Spleen (tissue), 7 donors: Measurements from ENCODE around the gene USP35.
"Not testable (repeated sequence)": the region's sequence is repeated elsewhere in the genome, so short reads cannot be mapped to it uniquely, and the experiment has no call there.

Experiments
- CTCF ChIP-seq, 11 experiments: fragments of 200-600 bp in 7 of 11; fragments of 450-650 bp in 4 of 11; sonication (generic) in 4 of 11; IDR thresholded peaks in 8 of 11; conservative IDR thresholded peaks in 3 of 11; 1 replicate in 7 of 11; 2 replicates in 4 of 11; pipeline versions ENCODE4 v1.4.0 to v1.8.0; 2016 to 2021; ENCODE audit warnings: antibody characterized with exemption in 11 of 11, inconsistent platforms in 4 of 11, mild to moderate bottlenecking in 1 of 11
- POLR2A ChIP-seq, 3 donors: fragments of 450-650 bp; IDR thresholded peaks; one replicate each; pipeline ENCODE4 v1.5.1; 2017; ENCODE audit warnings: antibody characterized with exemption in 3 of 3, mild to moderate bottlenecking in 1 of 3
- POLR2AphosphoS5 ChIP-seq, 3 donors: sonication (generic); formaldehyde crosslinking; IDR thresholded peaks; one replicate each; pipeline ENCODE4 v1.5.1; 2017; ENCODE audit warnings: antibody characterized with exemption in 3 of 3
- donor health status: DM: no; HTN: no; CAD: no; lungs with moderate emphysema.
- donor health status: DM: no; HTN: no; CAD: no.
- donor health status: DM: no; HTN: no; CAD: no.

GRCh38 chr11:78222726-78223125 is 34.0 kb downstream of the USP35 start:
- TF ChIP-seq POLR2A (IDR thresholded peaks at IDR 0.05); CTCF (IDR thresholded peaks at IDR 0.05 in 8 of 11, conservative IDR thresholded peaks at IDR 0.05 in 3 of 11); POLR2AphosphoS5 (IDR thresholded peaks at IDR 0.05): not testable (repeated sequence)
